ENCODE results near the gene WDR1.
A peak's percentile ranks its signal among the peaks of the same experiment; 100 is the strongest.
"Not testable (repeated sequence)": the region's sequence is repeated elsewhere in the genome, so short reads cannot be mapped to it uniquely, and the experiment has no call there.

Gene WDR1

GRCh38 chr4:10130178-10130888, 13.7 kb upstream of the WDR1 start:
- no peak for DNase-seq

DNA sequence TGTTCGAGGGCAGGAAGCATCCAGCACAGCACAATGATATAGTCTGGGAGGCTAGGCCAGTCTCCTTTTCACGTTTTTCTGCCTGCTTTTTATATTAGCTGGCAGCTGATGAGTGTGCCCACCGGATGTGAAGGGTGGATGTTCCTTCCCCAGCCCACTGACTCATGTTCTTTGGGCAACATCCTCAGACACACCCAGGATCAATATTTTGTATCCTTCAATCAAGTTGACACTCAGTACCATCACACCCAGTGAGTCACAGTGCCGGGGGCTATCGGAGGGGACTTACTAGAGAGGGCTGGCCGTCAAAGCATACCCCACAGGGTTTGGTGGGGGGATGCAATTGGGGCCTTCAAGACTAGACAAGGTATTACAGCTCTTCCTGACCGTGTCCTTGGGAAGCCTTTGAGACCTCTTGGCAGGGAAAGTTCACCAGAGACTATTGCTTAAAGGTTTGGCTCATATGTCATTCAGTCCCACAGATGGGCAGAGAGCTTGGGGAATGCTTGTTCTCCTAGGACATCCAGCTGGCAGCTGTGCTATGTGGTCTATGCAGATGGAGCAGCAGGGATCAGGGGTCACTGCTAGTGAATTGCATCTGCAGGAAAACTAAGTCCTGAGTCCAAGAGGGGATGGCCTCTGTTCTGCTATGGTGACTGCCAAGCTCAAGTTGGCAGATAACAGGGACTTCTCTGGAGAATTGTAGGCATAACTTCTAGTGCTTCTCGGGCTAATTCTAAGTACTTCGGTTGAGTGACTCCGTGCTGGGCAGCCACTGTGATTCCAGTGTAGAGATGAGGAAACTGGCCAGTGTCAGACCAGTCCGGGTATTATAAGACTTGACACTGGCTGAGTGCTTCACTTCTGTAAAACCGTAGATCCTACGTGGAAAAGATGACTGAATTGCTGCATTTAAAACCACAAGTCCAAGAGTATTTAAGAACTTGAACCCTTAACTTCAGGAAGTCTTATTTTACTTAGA, 12.9 kb upstream of the WDR1 start:
- no peak for DNase-seq

- DNase-seq = no peak
These were observed 12.2 kb upstream of the WDR1 start for GRCh38 chr4:10128761-10129160.

- not testable (repeated sequence) for DNase-seq
These were observed 10.9 kb upstream of the WDR1 start for GRCh38 chr4:10127531-10127930.

GRCh38 chr4:10124167-10124930, 7.8 kb upstream of the WDR1 start:
- no peak for DNase-seq

GRCh38 chr4:10123227-10124101, 6.9 kb upstream of the WDR1 start:
- DNase-seq = no peak

- DNase-seq = no peak
These were observed 5.8 kb upstream of the WDR1 start for GRCh38 chr4:10122236-10122932.

DNA sequence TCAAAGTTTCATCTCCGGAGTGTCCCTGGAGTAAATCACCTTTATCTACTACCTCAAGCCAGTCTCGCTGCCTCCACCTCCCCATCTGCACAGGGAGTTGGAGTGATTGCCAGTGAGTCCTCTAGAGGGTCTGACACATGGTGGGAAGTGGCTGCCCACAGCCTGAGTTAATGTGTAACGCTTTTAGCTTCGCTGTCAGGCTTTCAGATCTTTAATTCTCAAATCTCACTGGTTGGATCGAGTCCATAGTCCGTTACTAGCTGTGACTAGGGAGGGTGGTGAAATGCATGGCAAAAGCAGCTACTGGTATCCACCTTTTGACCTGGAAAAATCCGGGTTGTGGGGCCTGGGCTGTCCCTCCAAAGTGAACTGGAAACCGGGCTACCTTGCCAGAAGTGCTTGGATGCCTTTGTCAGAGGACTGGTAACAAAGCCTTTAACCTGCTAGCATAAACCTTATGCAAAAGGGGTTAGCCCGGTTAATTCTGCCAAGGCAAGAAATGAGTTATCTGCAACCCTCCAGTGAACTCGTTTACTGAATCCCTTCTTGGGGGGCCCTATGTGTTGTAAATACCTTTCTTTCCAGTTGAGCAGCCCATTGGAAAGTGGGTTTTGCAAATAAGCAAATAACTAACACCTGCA, 5.1 kb upstream of the WDR1 start:
- no peak for DNase-seq

DNA sequence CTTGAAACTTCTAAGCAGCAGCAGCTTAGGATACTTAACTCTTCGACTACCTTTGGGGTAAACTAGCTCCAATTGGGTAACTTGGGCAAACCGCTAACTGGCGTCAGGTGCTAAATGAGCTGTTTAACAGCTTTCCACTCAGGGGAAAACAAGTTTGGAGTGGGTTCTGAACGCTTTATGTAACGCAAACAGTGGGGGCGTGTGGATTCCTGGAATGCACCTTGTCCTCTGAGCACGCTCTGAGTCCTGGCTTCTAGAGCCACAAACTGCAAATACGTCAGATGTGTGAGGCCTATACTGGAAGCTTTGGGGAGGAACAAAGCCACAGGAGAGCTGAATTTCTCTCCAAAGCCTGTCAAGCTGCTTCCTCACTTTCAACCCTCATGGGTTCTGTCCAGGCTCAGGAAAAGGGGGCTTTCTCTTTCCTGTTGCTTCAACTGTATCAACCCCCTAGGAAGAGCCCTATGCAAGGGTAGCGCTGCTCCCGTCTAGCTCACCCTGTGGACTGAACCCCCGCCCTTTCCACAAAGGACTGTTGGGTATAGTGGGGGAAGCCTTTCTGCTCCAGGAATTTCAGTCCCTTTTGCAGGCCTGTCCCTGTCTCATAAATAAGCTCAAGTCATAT, 4.5 kb upstream of the WDR1 start:
- DNase-seq = no peak

GRCh38 chr4:10119773-10120172, 3.2 kb upstream of the WDR1 start:
- no peak for DNase-seq

- DNase-seq = no peak
These were observed 2.7 kb upstream of the WDR1 start for GRCh38 chr4:10119278-10119677.

DNA sequence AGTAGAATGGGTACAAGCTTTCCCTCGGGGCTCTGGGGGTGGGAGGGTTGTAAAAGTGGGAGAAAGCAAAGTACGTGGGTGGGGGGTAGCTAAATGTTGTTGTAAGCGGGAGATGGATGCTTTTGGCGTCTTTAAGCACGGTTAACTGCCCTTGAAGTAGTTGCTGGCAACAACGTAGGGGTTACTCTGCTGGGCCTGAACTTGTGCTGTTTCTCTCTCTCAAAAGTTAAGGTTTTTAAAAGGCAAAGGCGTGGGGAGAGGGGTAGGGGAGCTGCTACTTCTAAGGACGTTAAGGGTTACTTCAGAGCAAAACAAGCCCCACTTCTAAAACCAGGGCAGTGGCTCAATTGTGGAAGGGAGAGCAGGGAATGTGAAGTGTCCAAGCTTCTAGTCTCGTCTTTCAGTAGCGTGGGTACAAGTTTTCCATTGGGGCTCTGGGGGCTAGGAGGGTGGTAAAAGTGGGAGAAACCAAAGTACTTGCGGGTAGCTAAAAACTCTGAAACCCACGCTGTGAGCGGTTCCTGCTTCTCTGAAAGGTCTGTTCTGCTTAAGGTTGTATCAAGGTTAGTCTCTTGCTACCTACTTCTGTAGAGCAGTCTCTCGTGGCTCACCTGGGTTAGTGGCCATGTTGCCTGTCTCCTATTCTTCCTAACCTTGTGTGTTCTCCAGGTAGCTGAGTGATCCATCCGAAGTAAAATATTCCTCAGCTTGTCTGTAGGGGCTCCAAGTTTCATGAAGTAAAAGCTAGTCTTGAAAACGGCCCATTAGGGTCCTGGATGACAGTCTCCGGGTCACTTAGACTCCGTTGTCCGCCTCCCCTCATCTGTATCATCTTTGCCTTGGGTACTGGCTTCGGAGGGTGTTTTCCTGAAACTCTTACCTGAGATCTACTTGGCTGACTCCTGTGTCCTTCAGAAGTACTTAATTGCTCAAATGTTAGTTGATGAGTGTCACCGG, 1.7 kb upstream of the WDR1 start:
- no peak for DNase-seq

GRCh38 chr4:10117359-10118047, 904 bp upstream of the WDR1 start:
- DNase-seq = peak; percentile 34

DNA sequence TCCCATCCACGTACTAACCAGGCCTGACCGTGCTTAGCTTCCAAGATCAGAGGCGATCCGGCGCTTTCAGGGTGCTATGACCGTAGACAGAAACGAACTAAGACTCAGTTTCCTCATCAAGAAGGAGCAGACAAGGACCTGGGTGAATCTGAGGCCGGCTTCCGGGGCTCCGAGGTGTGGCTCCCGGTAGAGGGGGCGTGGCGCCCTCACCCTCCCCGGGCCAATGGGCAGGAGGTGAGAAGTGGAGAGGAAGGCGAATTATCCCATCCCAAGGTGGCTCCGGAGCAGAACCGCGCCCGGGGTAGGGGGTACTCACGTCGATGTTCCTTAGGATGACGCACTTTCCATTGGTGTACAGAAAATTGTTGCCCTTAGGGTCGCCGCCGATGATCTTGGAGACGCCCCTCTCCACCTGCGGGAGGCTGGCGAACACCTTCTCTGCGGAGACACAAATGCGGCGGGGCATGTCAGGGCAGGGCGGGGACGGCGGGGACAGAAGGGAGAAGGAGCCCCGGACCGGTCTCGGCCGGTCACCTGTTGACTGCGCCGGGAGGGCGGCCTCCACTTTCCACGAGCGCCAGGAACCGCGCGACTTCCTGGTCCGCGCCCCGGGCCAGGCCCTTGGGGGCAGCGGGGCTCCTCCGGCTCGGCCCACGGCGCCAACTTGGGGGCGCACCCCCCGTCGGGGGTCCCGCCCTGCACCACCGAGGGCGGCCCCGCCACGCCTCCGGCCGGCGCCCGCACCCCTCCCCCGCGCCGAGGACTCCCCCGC, 616 bp downstream of the WDR1 start:
- DNase-seq = peak; percentile 64

DNA sequence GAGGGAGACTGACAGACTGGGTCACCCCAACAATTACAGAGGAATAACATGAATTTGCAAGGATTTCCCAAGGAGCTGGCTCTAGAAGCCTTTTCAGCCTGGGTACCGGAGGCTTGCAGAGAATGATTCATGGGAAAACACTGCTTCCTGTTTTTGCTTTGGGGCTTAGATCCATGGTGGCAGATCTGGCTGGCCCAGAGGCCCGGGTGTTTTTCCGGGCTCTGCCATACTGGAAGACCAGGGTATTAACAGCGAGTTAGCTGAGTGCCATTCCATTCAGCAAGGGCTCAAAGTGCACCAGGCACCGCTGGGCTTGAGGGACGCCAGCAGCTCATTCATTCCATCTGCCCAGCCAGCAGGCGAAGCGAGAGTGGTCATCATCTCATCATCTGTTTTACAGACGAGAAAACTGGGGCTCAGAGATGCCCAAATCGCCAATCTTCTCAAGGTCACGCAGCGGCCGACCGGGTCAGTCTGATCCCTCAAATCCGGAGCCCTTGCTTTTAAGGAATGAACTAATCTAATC, 1.3 kb downstream of the WDR1 start:
- no peak for DNase-seq

GRCh38 chr4:10114607-10115006, 2.0 kb downstream of the WDR1 start:
- DNase-seq = no peak

DNA sequence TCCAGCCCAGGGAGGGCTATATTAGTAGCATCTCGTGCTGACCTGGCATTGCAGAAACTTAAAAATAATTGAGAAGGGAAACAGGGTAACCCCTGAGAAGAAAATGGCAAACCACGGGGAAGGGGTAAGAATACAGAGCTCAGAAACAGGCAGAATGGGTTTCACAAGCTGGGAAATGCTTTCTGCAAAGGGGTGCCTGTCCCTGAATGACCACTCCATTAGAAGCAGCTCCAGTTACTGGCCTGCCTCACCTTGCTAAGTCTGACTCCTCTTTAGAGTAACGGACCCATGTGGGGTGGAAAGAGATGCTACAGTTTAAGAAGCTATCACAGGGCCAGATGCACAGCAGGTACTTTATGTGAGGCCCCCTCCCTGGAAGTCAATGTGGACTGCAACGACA, 2.5 kb downstream of the WDR1 start:
- no peak for DNase-seq

All from T-helper 9 cell (primary cell).